Activated T-cell treated with anti-CD3 and anti-CD28 coated beads for 4 hours (primary cell): ENCODE results near the gene EXD3.
"Not testable (repeated sequence)": the region's sequence is repeated elsewhere in the genome, so short reads cannot be mapped to it uniquely, and the experiment has no call there.

ENCODE experiments used
- DNase-seq: peaks from one replicate; pipeline ENCODE4 v3.0.0-alpha.2; 2020

EXD3 gene

DNA sequence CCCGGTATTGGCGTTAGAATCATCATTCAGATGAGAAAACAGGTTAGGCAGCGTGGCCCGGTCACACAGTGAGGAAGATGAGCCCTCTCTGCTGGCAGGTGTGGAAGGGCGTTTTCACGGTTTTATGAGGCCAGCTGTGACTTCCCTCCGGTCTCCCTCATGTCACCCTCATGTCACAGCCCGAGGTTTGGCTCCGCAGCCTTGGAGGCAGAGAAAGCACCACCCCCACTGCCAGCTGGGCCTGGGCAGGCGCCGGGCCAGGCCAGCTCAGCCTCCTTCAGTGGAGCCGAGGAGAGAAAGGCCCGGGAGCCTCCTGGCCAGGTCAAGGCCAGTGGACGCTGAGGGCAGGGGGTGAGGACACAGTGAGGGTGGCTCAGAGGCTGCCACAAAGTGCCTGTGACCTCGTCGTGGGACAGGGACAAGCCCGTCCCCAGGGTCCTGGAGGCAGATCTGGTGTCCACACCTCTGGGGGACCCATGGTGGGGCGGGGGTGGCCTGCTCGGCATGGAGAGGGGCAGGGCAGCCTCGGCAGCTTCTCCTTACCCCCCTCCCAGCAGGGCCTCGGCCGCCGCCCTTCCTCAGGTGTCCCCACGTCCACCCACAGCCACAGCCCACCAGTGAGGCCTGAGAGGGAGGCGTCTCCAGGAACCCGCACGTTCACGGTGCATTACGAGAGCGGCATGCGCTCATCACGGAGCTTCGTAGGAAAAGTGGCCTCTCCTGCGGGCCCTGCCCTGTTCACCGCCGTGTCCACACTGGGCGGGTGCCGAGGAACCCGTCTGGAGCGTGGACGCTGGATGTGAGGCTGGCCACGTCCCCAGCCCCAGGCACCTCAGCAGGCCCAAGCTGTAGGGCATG, 32.2 kb downstream of the EXD3 start:
- DNase-seq = no peak

DNA sequence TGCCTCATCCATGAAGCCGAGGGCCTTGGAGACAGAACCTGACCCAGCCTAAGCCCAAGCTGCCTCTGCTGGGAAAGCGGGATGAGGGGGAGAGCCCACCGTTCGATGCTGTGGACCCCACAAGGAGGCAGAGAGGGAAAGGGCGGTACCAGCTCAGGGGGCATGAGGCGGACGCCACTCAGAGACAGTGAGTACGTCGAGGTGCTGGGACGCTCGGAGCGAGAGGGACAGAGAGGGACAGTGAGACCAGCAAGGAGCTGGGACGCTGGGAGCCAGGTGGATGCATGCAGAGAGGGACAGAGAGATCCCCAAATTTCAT, 33.6 kb downstream of the EXD3 start:
- no peak for DNase-seq

DNA sequence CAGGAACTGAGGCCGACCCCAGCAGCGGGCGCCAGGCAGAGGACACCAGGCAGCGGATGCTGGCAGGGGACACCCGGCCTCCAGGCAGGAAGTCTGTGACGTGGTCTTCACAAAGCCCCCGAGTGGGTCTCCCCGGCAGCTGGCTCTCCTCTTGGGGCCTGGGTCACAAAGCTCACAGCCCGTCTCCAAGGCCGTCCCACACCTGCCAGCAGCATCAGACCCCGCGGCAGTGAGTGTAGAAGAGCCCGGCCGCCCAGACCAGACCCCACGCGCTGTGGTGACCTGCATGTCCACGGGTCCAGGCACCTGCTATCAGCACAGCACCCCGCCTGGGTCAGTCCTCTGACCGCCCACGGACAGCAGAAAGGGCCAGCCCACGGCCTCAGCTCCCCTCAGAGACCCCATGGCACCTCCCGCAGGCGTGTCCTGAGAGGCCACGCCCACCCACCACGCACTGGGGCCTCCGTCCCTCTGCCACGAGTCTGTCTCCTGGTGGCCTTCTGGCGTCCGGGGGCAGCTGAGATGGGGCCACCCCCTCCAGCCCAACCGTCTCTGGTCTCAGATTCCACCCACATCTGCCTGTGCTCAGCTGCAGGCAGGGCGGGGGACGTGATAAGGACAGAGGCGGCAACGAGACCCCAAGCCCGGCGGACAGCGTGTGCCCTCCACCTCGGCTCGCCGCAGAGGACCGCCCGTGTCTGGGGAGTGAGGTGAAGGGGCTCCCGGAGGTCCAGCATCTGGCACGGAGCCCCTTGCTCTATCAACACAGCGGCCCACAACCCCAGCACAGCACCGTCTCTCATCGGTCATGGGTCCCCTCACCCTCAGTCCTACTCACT, 34.2 kb downstream of the EXD3 start:
- DNase-seq = no peak

DNA sequence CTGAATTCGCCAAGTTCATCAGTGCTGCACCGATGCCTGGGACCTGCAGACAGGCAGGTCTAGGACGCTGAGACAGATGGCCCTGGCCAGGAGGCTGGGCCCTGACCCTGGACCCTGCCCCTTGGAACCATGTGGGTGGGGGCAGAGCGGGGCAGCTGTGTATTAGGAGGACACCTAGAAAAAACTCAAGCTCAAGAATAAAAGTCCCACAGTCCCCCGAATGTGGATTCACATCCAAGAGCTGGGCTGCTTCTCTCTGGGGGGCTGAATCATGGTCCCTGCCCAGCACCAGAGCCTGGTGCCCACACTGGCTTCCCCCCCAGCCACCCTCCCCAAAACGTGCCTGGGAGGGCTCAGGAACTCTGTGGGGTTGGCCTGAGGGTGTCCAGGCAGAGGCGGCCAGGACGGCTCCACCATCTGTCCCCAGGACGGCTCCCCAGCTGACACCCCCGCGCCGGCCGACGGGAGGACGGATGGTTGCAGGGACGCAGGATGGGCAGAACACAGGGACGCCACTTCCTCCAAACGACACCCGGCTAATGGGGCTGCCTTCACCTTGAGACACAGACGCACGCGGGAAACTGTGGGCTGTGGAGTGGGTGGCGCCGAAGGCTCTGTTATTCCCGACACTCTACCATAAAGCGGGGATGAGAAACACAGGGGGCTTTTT, 34.9 kb downstream of the EXD3 start:
- DNase-seq = no peak

DNA sequence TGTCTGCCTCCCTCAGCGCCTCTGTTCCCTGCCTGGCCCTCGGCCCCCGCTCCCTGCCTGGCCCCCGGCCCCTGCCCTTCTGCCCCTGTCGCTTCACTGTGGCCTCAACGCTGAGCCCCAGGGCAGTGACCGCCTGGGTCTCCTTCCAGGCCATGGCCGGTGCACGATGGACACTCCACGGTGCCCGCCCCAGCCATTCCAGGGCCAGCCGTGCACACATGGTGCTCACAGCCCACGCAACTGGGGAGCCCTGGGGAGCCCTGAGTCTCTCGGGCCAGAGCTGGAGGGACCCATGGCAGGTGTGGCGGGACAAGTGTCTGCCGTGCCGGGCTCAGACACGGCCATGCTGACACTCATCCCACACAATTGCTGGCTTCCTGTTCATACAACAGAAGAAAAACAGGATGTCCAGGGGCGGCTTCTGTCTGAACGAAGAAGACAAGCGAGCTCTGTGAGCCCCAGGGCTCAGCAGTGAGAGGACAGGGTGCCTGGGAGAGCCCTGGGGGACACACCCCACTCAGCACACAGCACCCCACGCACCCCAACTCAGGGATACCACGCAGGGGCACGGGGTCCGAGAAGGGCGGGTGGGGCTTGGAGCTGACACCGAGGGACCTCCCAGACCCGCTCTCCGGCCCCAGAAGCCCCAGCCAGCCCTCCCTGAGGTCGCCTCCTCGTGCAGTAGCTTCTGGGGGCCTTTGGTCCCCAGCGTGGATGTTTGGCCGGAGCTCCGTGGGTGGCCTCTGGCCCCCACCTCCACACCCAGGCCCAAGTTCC, 35.7 kb downstream of the EXD3 start:
- DNase-seq = no peak

DNA sequence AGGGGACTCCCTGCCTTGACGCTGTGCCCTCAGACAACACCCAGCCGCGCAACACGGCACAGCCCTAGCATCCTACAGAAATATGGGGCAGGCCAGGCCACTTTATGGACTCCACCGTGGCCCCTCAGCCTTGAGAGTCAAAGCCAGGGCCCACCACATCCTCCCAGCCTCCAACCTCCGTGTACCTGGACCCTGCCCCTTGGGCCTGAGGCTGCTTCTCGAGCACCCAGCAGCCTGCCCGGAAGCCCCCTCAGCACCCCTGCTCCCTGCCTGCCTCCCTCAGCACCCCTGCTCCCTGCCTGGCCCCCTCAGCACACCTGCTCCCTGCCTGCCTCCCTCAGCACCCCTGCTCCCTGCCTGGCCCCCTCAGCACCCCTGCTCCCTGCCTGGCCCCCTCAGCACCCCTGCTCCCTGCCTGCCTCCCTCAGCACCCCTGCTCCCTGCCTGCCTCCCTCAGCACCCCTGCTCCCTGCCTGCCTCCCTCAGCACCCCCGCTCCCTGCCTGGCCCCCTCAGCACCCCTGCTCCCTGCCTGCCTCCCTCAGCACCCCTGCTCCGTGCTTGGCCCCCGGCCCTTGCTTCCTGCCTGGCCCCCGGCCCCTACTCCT, 36.4 kb downstream of the EXD3 start:
- DNase-seq = not testable (repeated sequence)

DNA sequence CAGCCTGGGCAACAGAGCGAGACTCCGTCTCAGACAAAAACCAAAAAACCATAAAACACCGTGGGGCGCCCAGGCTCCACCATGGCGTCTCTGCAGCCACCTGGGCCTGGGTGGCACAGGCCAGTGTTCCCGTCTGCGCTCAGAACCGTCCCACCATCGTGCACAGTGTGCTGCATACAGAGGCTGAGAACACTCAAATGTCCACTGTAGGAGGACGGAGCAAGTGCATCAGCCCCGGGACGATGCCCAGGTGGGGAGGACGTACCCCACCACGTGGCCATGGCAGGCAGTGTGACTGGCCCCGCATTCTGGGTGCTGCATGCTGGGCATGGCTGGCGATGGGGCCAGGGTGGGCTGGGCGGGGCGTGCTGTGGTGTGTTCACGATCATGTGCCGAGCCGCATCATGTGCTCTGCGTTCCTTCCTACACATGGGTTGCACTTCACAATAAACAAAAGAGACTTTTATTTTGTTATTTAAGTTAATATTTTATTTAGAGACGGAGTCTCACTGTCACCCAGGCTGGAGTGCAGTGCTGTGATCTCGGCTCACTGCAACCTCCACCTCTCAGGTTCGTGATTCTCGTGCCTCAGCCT, 37.8 kb downstream of the EXD3 start:
- no peak for DNase-seq

DNA sequence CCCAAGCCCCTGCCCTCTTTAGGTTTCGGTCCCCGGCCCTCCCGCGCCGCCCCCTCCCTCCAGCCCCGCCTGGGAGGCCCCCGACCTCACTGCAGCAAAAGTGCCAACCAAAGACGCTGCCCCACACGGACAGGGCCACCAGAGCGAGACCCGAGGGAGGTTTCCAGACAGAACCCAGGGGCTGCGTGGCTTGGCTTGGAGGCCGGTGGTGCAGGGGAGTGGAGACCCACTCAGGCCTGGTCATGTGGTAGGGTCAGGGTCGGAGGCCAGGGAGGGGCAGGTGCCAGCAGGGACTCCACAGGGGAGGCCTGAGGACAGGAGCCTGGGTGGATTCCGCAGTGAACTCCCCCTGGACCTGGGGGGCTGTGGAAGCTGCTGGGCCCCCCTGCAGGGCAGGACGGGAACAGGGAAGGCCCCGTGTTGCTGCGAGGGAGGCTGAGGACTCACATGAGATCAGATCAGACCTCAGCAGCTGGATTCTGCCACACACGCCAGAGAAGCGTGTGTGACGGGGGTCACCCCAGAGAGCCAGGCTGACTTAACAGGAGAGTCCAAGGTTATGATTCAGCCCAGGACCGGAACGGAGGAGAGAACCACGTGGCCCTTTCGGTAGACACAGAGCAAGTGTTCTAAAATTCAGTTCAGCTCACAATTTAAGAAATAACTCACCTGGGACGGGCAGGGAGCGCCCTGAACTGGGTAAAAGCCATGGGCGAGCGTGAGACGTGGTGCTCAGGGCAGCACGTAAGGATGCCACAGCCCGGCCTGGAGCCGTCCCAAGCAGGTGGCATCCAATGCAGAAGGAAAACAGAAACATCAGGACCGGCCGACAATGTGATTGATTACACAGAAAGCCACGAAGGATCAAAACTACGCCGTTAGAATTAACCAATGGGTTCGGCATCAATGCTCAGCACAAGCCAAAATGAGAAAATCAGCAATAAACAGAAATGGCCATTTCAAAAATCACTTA, 38.9 kb downstream of the EXD3 start:
- DNase-seq = no peak

DNA sequence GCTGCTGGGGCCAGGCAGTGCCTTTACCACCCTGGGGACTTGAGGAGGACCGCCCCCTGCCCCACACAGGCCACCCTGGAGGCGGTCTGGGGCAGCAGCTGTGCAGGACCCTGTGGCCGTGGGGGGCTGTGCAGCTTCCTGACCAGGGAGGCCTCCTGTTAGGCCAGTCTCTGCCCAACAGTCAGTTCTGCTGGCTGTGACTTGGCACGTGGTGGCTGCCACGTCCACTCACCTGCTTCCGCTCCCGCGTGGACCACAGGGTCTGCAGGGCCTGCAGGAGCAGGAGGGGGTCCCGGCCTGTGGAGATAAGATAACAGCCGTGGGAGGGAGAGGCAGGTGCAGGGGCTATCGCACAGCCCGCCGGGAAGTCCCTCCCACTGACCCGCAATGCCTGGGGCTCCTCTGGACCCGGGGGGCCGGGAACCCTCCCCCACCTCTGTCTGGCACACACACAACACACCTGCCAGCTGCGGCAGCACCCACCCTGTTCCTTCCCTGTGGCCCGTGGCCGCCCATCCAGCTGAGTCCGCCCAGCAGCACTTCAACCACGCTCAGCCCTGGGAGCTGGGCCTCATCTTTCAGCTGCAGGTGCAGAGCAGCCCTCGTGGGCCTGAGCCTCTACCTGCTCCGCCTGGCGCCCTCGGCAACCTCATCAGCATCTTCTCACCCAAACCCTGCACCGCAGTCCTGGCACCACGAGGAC, 39.7 kb downstream of the EXD3 start:
- no peak for DNase-seq

DNA sequence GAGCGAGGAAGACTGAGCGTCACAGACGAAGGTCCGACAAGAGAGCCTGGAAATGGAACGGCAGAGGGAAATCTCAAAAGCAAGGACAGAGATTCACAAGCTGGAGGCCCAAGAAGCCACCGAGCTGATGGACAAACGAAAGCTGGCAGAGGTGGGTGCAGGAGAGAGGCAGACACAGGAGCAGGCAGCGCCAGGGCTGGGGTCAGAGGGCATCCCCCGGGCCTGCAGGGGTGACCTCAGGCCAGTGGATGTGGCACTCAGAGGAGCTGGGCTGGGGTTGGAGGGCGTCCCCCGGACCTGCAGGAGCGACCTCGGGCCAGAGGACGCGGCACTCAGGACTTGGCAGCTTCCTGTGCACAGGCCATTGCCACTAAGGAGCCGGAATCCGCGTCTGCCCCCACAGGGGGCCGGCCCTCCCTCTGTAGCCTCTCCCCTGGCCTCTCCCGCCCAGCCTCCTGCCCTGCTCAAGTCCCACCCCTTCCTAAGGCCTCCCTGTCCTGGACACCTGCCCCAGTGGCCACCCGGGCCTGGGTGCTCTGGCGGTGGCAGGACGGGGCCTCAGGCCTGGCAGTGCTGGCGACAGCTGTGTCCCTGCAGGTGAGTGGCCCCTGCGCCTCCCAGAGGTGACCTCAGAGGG, 40.4 kb downstream of the EXD3 start:
- no peak for DNase-seq

DNA sequence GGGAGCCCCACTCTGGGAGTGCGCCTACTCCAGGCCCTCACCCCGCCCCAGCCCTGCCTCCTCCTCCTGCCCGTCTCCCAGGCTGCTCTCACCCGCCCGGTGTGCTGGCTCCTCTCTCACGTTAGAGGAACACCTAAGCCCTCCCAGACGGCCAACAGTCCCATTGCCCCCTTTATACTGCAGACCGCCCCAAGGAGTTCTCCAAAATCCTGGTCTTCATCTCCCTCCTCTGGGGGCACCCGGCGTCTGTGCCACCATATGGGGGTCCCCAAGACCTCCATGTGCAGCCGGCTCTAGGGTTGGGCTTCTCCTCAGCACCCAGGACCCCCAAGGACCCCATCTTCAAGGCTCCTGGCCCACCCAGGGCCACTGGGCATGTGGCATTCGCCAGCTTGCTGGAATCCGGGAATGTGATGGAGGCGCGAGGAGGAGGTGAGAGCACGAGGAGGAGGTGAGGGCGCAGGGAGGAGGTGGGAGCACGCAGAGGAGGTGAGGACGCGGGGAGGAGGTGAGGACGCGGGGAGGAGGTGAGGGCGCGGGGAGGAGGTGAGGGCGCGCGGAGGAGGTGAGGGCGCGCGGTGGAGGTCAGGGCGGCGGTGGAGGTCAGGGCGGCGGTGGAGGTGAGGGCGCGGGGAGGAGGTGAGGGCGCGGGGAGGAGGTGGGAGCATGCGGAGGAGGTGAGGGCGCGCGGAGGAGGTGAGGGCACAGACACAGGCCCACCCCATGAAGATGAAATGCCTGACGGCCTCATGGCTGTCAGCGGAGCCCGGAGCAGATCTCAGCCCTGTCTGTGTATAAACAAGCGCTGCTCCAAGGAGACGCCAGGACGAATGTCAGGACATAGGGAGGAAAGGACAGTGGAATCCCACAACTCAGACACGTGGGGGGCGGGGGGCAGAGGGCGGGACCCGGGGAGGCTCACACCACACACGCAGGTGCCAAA, 41.2 kb downstream of the EXD3 start:
- DNase-seq = no peak

DNA sequence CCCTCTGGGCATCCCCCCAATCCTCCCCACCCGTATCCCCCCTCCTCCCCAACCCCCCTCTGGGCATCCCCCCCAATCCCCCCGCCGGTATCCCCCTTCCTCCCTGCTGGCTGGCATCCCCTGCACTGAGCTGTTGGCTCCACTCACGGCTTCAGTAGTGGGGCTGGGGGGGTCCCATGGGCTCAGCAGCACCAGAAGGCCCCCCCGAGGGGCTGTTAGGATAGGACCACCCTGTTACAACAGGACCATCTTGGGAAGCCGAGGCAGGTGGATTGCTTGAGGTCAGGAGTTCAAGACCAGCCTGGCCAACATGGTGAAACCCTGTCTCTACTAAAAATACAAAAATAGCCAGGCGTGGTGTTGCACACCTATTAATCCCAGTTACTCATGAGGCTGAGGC, 42.4 kb downstream of the EXD3 start:
- no peak for DNase-seq

DNA sequence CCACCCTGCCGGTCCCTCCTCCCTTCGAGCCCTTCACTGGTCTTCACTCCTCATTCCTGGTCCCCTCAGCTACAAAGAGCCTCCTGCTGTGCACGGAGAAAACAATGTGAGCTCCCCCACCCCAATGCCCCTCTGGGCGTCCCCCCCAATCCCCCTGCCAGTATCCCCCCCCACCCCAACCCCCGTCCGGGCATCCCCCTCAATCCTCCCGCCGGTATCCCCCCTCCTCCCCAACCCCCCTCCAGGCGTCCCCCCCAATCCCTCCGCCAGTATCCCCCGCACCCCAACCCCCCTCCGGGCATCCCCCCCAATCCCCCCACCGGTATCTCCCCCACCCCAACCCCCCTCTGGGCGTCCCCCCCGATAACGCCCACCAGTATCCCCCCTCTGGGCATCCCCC, 42.8 kb downstream of the EXD3 start:
- no peak for DNase-seq

DNA sequence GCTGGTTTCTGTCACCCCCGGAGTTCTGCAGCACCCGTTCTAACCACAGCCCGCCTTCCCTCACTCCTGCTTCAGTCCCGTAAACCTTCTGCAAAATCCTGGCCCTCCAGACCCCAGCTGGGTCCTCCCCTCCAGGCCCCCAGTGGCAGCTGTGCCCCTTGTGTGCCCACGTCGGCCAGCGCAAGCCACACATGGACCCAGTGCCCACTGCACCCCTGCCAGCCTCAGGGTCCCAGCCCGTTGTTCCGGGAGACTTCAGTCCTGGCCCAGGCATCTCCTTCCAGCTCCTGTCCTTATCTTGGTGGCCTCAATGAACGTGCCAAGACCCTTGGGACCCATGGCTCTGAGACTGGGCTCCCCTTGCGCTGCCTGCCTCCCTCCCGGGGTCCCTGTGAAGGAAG, 43.2 kb downstream of the EXD3 start:
- DNase-seq = no peak

DNA sequence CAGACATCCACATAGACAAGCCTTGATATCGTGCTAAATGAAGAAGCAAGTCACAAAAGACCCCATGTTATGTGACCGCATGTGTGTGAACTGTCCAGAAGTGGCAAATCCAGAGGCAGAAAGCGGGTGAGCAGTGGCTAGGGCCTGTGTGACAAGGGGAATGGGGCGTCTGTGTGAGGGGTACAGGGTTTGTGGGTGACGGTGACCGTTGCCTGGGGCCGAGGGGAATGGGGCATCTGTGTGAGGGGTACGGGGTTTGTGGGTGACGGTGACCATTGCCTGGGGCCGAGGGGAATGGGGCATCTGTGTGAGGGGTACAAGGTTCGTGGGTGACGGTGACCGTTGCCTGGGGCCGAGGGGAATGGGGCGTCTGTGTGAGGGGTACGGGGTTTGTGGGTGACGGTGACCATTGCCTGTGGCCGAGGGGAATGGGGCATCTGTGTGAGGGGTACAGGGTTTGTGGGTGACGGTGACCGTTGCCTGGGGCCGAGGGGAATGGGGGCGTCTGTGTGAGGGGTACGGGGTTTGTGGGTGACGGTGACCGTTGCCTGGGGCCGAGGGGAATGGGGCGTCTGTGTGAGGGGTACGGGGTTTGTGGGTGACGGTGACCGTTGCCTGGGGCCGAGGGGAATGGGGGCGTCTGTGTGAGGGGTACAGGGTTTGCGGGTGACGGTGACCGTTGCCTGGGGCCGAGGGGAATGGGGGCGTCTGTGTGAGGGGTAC, 44.1 kb downstream of the EXD3 start:
- not testable (repeated sequence) for DNase-seq

DNA sequence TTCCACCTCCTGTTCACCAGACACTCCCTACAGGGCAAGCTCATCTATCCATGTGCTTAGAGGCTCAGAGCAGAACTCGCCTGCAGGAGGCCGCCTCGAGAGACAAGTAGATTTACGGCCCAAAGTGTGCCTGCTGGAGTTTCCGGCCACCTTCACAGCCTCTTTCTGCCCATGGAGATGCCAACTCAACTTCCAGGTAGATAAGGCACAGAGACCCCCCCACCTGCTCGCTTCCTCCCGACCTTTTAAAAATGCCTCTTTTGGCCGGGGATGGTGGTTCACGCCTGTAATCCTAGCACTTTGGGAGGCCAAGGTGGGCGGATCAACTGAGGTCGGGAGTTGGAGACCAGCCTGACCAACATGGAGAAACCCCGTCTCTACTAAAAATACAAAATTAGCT, 46.6 kb downstream of the EXD3 start:
- DNase-seq = no peak

DNA sequence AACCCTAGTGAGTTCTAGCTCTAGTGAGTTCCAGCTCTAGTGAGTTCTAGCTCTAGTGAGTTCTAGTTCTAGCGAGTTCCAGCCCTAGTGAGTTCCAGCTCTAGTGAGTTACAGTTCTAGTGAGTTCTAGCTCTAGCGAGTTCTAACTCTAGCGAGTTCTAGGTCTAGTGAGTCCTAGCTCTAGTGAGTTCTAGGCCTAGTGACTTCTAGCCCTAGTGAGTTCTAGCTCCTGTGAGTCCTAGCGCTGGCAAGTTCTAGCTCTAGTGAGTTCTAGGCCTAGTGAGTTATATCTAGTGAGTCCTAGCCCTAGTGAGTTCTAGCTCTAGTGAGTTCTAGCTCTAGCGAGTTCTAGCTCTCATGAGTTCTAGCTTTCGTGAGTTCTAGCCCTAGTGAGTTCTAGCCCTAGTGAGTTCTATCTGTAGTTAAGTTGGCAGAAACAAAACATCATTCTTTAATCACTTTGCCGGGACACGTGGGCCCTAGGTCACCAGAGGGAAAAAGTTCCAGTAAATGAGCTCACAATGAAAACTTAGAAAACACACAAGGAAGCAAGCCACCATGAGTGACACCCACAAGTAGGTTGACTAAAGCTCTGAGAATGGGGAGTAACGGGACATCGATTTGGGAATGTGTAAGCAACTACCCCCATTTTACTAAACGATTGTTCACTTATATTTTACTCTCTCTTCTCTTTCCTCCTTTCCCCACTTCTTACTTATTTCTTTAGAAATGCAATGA, 47.5 kb downstream of the EXD3 start:
- no peak for DNase-seq
